GM19467 (cell line): Measurements from ENCODE around the gene CTDSPL.

Experiments used
- ATAC-seq: cut with Tn5 transposase; IDR thresholded peaks from one replicate; pipeline ENCODE4 v1.9.1; 2021; ENCODE audit warnings: mild to moderate bottlenecking, moderate library complexity; ENCODE audit not compliant: unreplicated experiment

Gene CTDSPL

GRCh38 chr3:37912052-37912733 lies 50.5 kb downstream of the CTDSPL start:
- no peak for ATAC-seq

- ATAC-seq, result no peak
Measured at GRCh38 chr3:37913522-37913921, 51.8 kb downstream of the CTDSPL start.

GRCh38 chr3:37916685-37917084 lies 55.0 kb downstream of the CTDSPL start:
- ATAC-seq, result no peak

- no peak for ATAC-seq
Measured at GRCh38 chr3:37918627-37919026, 56.9 kb downstream of the CTDSPL start.

- ATAC-seq, result no peak
Measured at GRCh38 chr3:37920156-37920699, 58.5 kb downstream of the CTDSPL start.

GRCh38 chr3:37921025-37921424 lies 59.3 kb downstream of the CTDSPL start:
- no peak for ATAC-seq

- no peak for ATAC-seq
Measured at GRCh38 chr3:37922721-37923568, 61.3 kb downstream of the CTDSPL start.

GRCh38 chr3:37923569-37924040 lies 61.9 kb downstream of the CTDSPL start:
- no peak for ATAC-seq

GRCh38 chr3:37924453-37924852 lies 62.8 kb downstream of the CTDSPL start:
- no peak for ATAC-seq

- no peak for ATAC-seq
Measured at GRCh38 chr3:37925157-37925556, 63.5 kb downstream of the CTDSPL start.

- no peak for ATAC-seq
Measured at GRCh38 chr3:37926611-37927010, 64.9 kb downstream of the CTDSPL start.

- ATAC-seq, result no peak
Measured at GRCh38 chr3:37930495-37930894, 68.8 kb downstream of the CTDSPL start.

- ATAC-seq, result no peak
Measured at GRCh38 chr3:37932505-37932904, 70.8 kb downstream of the CTDSPL start.

GRCh38 chr3:37934631-37935289 lies 73.1 kb downstream of the CTDSPL start:
- ATAC-seq, result no peak

GRCh38 chr3:37935290-37935668 lies 73.6 kb downstream of the CTDSPL start:
- no peak for ATAC-seq

GRCh38 chr3:37935756-37936666 lies 74.3 kb downstream of the CTDSPL start:
- ATAC-seq, result no peak

- no peak for ATAC-seq
Measured at GRCh38 chr3:37937156-37937555, 75.5 kb downstream of the CTDSPL start.

GRCh38 chr3:37938011-37938410 lies 76.3 kb downstream of the CTDSPL start:
- no peak for ATAC-seq

GRCh38 chr3:37940242-37940908 lies 78.7 kb downstream of the CTDSPL start:
- ATAC-seq, result no peak
